ENCODE data around the gene NT5DC2.

NT5DC2 gene

DNA sequence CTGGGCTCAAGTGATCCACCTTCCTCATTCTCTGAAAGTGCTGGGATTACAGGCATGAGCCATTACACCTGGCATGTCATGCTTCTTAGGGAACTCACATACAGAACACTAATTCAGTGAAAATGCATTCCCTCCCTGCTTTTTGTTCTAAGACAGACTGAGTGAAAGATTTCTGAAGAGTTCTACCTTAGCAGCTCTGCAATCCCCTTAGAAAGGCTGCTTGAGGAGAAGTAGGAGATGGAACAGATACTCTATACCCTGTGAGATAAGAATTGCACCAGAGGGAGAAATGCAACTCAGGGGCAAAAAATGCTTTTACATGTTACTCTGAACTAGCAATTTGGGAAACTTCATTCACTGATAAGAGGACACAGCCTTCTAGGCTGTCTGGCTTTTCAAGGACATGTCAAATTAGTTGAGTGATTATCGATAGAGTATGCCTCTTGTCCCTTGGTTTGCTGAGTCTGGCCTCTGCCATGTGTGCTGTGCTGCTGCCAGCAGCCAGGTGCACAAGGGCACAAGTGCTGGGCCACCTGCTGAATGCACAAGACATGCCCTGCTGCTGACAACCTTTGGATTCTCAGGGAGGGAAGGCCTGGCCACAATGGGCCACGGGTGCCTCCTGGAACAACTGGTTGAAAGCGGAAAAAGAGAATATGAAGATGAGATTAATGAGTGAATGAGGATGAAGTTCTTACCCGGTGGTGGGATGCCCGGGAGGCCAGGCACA lies 20.5 kb upstream of the NT5DC2 start:
- H3K4me1 ChIP-seq (ENCODE audit: control insufficient read depth, insufficient read depth, low read length): no peaks in the 10 kb centered on the region
- no peaks in the 10 kb centered on the region for H3K9me3 ChIP-seq (replicated peaks; ENCODE audit: low read length)
- H3K9ac ChIP-seq (ENCODE audit: low read depth, low read length): no peak overlapping the region
- H3K36me3 ChIP-seq (ENCODE audit: insufficient read depth, low read length): peaks cover 80% of the 10 kb centered on the region
- no peaks in the 10 kb centered on the region for H3K27me3 ChIP-seq (ENCODE audit: control insufficient read depth, insufficient read depth, low read length)
- no peak overlapping the region for H3K4me2 ChIP-seq (ENCODE audit: low read length)
- no peak overlapping the region for H3K4me3 ChIP-seq (ENCODE audit: low read length)

DNA sequence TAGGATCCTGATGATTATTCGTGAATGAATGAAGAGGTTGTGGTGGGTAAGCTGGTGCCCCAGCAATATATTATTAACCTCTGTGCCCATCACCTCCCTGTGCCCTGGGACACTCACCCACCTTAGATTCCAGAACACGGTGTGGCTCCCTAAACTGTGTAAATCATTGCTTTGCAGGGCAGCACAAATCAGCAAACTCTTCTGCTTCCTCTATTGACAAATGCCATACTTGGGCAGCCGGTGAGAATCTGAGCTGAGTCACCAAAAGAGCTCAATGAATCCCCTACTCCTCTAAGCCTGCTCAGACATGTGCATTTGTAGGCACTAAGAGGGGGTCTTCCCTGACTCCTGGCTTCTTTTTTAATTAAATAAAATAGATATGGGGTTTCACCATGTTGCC lies 18.4 kb upstream of the NT5DC2 start:
- Histone ChIP-seq H3K9ac (ENCODE audit: low read depth, low read length) (no peak overlapping the region), H3K4me3 (ENCODE audit: low read length) (no peak overlapping the region), H3K9me3 (replicated peaks; ENCODE audit: low read length) (no peaks in the 10 kb centered on the region), H3K27me3 (ENCODE audit: control insufficient read depth, insufficient read depth, low read length) (no peaks in the 10 kb centered on the region), H3K36me3 (ENCODE audit: insufficient read depth, low read length) (peaks cover 75% of the 10 kb centered on the region), H3K4me2 (ENCODE audit: low read length) (no peak overlapping the region), H3K4me1 (ENCODE audit: control insufficient read depth, insufficient read depth, low read length) (no peaks in the 10 kb centered on the region)

DNA sequence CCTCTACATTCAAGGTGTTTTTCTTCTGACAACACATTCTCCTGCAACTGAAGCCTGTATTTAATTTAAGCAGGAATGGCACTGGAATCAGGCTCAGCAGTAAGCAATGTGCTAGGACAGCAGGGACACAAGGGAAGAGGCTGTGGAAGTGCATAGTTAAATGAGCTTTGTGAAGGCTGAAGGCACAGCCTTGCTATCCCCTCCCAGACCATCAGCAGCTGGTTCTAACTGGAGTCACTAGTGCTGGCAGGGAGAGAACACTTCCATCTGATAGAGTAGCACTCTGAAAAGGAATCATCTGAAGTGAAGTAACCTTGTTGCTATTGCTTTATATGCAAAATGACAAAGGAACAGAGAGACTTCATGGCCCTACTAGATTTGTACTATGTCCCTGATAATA lies 17.5 kb upstream of the NT5DC2 start:
- H3K4me1 ChIP-seq (ENCODE audit: control insufficient read depth, insufficient read depth, low read length): peaks cover 6% of the 10 kb centered on the region
- H3K9ac ChIP-seq (ENCODE audit: low read depth, low read length): no peak overlapping the region
- no peak overlapping the region for H3K4me3 ChIP-seq (ENCODE audit: low read length)
- no peaks in the 10 kb centered on the region for H3K27me3 ChIP-seq (ENCODE audit: control insufficient read depth, insufficient read depth, low read length)
- no peak overlapping the region for H3K4me2 ChIP-seq (ENCODE audit: low read length)
- H3K36me3 ChIP-seq (ENCODE audit: insufficient read depth, low read length): peaks cover 70% of the 10 kb centered on the region
- H3K9me3 ChIP-seq (replicated peaks; ENCODE audit: low read length): no peaks in the 10 kb centered on the region

DNA sequence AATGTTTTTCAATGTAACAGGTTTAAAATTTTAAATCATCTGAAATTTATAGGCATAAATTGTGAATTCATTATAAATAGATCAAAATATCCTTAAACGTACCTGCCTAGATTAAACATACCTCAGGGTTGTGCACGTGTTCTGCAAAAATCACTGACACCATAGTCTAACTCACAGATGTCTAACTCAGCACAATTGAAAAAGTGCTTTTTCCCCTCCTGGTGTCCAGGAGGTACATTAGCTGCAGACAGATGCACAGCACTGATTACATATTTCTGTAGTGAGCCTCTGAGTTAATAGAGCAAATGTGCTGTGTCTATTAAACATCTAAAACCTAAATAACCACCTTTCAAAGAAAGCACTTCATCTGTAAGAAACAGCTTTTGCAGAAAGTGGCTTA lies 13.5 kb upstream of the NT5DC2 start:
- Histone ChIP-seq H3K4me3 (ENCODE audit: low read length) (no peak overlapping the region), H3K4me2 (ENCODE audit: low read length) (no peak overlapping the region), H3K27me3 (ENCODE audit: control insufficient read depth, insufficient read depth, low read length) (no peaks in the 10 kb centered on the region), H3K36me3 (ENCODE audit: insufficient read depth, low read length) (peaks cover 62% of the 10 kb centered on the region), H3K9me3 (replicated peaks; ENCODE audit: low read length) (no peaks in the 10 kb centered on the region), H3K4me1 (ENCODE audit: control insufficient read depth, insufficient read depth, low read length) (peaks cover 10% of the 10 kb centered on the region), H3K9ac (ENCODE audit: low read depth, low read length) (no peak overlapping the region)

DNA sequence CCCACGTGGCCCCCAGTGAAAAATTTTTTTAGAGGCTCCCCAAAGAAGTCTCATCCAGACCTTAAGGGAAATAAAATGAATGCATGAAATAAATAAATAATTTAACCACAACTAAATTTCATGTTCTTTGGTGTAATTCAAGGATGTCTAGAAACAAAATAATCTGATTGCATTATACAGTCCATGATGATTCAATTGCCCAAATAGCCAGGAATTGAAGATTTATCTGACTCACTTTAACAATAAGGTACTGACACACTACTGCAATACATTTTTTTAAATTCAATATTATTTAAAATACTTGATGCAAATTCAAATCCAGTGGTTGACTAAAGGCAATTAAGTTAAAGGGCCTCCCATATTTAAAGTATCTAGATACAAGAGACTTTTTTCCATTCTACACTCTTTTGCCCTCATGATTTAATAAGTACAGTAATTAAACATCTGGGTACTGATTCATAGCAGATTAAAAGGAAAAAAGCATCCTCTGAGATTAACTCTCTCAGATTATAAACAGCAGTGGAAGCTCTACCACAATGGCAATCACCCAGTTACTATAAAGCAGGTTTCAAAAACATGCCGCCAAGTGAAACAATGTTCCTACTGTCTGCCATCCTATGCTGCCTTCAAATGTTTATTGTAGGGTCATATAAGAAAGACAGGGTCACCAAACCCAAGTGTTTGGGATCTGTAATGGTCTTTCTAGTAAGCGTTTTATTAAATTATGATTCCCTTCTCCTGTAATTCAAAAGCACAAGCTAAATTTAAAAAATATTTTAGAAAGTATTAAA lies 12.6 kb upstream of the NT5DC2 start:
- Histone ChIP-seq H3K9me3 (replicated peaks; ENCODE audit: low read length) (no peaks in the 10 kb centered on the region), H3K36me3 (ENCODE audit: insufficient read depth, low read length) (peaks cover 61% of the 10 kb centered on the region), H3K9ac (ENCODE audit: low read depth, low read length) (peak overlapping the region; percentile 47), H3K4me2 (ENCODE audit: low read length) (no peak overlapping the region), H3K27me3 (ENCODE audit: control insufficient read depth, insufficient read depth, low read length) (no peaks in the 10 kb centered on the region), H3K4me1 (ENCODE audit: control insufficient read depth, insufficient read depth, low read length) (peaks cover 10% of the 10 kb centered on the region), H3K4me3 (ENCODE audit: low read length) (no peak overlapping the region)

DNA sequence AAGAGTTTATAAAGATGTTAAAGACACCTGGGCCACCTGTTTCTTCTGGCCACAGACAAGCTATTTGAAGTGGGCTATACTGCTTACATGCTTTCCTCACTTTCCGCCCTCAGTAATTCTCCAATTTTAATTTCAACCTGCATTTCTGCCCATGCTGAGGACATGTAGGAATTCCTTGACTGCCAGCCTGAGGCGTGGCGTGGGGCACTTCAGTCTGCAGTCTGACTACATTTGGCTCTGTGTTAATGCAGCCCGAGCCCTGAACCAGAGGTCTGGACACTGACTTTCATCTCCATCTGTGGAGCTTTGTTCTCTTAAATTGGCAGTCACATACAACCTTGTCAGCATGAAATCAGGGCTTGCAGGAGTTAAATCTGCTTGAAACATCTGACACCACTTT lies 11.3 kb upstream of the NT5DC2 start:
- no peak overlapping the region for H3K4me3 ChIP-seq (ENCODE audit: low read length)
- H3K4me2 ChIP-seq (ENCODE audit: low read length): no peak overlapping the region
- peaks cover 10% of the 10 kb centered on the region for H3K4me1 ChIP-seq (ENCODE audit: control insufficient read depth, insufficient read depth, low read length)
- H3K9ac ChIP-seq (ENCODE audit: low read depth, low read length): no peak overlapping the region
- H3K9me3 ChIP-seq (replicated peaks; ENCODE audit: low read length): no peaks in the 10 kb centered on the region
- H3K36me3 ChIP-seq (ENCODE audit: insufficient read depth, low read length): peaks cover 59% of the 10 kb centered on the region
- H3K27me3 ChIP-seq (ENCODE audit: control insufficient read depth, insufficient read depth, low read length): no peaks in the 10 kb centered on the region

DNA sequence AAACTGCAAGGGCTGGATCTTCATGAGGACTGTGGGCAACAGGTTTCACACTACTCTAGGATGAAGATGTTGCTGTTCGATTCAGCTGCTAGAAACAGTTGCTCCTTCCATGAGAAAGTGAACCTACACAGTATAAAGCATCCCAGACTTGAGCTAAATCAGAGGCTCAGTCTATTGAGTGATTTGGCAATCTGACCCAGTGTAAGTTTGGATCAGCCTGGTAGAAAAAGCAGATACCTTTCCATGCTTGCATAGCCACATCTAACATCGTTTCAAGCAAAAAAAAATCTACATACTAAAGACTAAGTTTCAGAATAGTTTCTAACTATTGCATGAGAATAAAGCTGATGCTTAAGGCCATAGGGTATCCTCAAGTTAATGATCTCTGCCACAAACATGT lies 7.4 kb upstream of the NT5DC2 start:
- Histone ChIP-seq H3K4me3 (ENCODE audit: low read length) (no peak overlapping the region), H3K9ac (ENCODE audit: low read depth, low read length) (no peak overlapping the region), H3K36me3 (ENCODE audit: insufficient read depth, low read length) (peaks cover 42% of the 10 kb centered on the region), H3K27me3 (ENCODE audit: control insufficient read depth, insufficient read depth, low read length) (no peaks in the 10 kb centered on the region), H3K4me1 (ENCODE audit: control insufficient read depth, insufficient read depth, low read length) (peaks cover 23% of the 10 kb centered on the region), H3K9me3 (replicated peaks; ENCODE audit: low read length) (no peaks in the 10 kb centered on the region), H3K4me2 (ENCODE audit: low read length) (no peak overlapping the region)

DNA sequence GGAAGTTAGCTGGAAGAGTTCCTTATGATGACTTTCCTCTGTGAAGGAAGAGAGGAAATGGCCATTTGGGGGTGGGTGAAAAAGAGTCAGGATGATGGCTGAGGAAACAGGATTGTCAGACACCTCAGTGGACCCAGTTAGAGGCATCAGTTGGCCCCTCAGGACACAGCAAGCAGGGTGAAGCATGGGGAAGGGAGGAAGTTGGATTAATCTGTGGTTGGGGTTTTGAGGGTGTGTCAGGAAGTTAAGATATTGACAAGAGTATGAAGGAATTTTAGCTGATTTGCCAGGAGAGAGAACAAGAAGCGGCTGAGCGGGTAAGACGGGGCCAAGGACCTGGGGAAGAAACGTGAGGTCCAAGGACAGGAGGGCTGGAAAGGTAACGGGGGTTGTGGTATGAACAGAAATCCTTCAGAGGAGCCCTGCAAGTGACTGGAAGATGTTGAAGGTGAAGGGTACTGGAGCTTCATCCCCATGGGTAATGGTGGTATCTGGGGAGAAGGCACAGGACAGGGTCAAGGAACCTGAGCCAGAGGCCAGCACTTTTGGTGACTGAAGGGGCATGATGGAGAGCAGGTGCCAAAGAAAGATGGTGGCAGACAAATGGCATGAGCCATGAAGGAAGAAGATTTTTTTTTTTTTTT lies 5.5 kb upstream of the NT5DC2 start:
- Histone ChIP-seq H3K4me2 (ENCODE audit: low read length) (peak overlapping the region; percentile 60), H3K27me3 (ENCODE audit: control insufficient read depth, insufficient read depth, low read length) (no peaks in the 10 kb centered on the region), H3K9ac (ENCODE audit: low read depth, low read length) (no peak overlapping the region), H3K4me3 (ENCODE audit: low read length) (no peak overlapping the region), H3K36me3 (ENCODE audit: insufficient read depth, low read length) (peaks cover 23% of the 10 kb centered on the region), H3K9me3 (replicated peaks; ENCODE audit: low read length) (no peaks in the 10 kb centered on the region), H3K4me1 (ENCODE audit: control insufficient read depth, insufficient read depth, low read length) (peaks cover 34% of the 10 kb centered on the region)

DNA sequence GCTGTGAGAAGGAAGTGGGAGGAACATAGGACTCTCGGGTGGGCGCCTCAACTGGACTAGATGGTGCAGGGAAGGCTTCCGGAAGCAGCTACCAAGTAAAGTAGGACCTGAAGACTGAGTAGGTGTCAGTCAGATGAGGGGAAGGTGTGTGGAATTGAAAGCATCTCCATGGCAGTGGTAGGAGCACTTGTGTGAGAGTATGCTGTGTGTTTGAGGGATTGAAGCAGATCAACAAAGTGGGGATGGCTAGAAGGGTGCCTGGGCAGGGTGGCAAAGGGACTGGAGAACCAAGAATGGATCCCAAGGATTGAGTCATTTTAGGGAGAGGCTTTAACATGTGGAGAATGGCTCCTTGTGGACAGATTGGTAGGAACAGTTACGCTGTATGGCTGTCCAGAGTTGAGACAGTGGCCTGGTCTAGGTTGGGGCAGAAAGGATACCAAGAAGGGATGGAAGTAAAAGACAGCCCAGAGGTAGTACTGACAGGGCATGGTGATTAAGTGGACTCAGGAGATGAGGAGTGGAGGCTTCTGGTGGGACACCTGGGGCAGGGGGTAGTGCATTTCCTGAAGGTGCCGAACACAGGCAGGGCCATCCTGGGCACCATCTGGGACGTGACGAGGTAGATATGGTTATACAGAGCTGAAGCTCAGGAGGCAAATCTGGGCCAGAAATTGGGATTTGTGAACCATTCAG lies 4.2 kb upstream of the NT5DC2 start:
- peak overlapping the region; percentile 78 for H3K4me3 ChIP-seq (ENCODE audit: low read length)
- H3K9me3 ChIP-seq (replicated peaks; ENCODE audit: low read length): no peaks in the 10 kb centered on the region
- H3K9ac ChIP-seq (ENCODE audit: low read depth, low read length): peak overlapping the region; percentile 89

DNA sequence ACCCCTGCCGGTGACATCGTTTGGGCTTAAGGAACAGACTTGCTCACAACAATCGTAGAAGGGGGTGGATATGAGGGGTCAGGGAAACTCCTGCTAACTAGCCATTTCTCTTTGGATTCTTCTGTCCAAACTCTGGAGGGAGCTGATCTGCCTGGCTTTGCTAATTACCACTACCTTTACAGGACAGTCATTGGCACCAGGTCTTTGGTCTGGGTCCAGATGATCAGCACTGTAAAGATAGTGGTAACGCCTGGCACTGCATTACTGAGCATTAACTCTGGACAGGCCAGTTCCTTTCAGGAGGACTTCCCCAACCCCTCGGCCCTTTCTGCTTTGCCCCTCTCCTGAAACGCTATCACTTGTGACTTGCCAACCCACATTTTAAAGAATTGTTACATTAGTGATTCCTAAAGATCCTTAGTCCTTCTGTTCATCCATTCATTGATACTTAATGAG lies 3.5 kb upstream of the NT5DC2 start:
- H3K9ac ChIP-seq (ENCODE audit: low read depth, low read length): peak overlapping the region; percentile 89
- H3K4me1 ChIP-seq (ENCODE audit: control insufficient read depth, insufficient read depth, low read length): peaks cover 41% of the 10 kb centered on the region
- no peaks in the 10 kb centered on the region for H3K27me3 ChIP-seq (ENCODE audit: control insufficient read depth, insufficient read depth, low read length)
- no peaks in the 10 kb centered on the region for H3K9me3 ChIP-seq (replicated peaks; ENCODE audit: low read length)
- H3K4me3 ChIP-seq (ENCODE audit: low read length): peak overlapping the region; percentile 78
- H3K4me2 ChIP-seq (ENCODE audit: low read length): peak overlapping the region; percentile 81
- peaks cover 22% of the 10 kb centered on the region for H3K36me3 ChIP-seq (ENCODE audit: insufficient read depth, low read length)

More for the DNA sequence above, 4.2 kb upstream of the NT5DC2 start:
- Histone ChIP-seq H3K4me2 (ENCODE audit: low read length) (peak overlapping the region; percentile 81), H3K36me3 (ENCODE audit: insufficient read depth, low read length) (peaks cover 22% of the 10 kb centered on the region), H3K4me1 (ENCODE audit: control insufficient read depth, insufficient read depth, low read length) (peaks cover 35% of the 10 kb centered on the region), H3K27me3 (ENCODE audit: control insufficient read depth, insufficient read depth, low read length) (no peaks in the 10 kb centered on the region)

All from skeletal muscle satellite cell (primary cell).